DND-41 (cell line): ENCODE results near the gene CD36.

ENCODE experiments used
- ATAC-seq: fragments of 200-7000 bp; cut with Tn5 transposase; 3 replicates; pipeline ENCODE4 v1.9.1; 2021; ENCODE audit warnings: low read depth; ENCODE audit not compliant: insufficient read depth
- DNase-seq: peaks from one replicate; pipeline ENCODE4 v3.0.0-alpha.2; 2020
- H2AFZ ChIP-seq: 2 replicates; pipeline ENCODE4 v1.6.0; 2012; ENCODE audit warnings: low read depth, low read length
- H3K27ac ChIP-seq: 2 replicates; pipeline ENCODE4 v1.5.1; 2012; ENCODE audit warnings: low read length, inconsistent platforms
- H3K27me3 ChIP-seq: fragments of 200-600 bp; sonication (generic); 2 replicates; pipeline ENCODE4 v1.6.0; 2012; ENCODE audit warnings: low read length, mild to moderate bottlenecking, inconsistent platforms; ENCODE audit not compliant: insufficient read depth, poor library complexity
- H3K36me3 ChIP-seq: 2 replicates; pipeline ENCODE4 v1.5.1; 2012; ENCODE audit warnings: low read length, inconsistent platforms; ENCODE audit not compliant: insufficient read depth
- H3K4me1 ChIP-seq: 2 replicates; pipeline ENCODE4 v1.5.1; 2012; ENCODE audit warnings: mild to moderate bottlenecking, low read length; ENCODE audit not compliant: insufficient read depth
- H3K4me2 ChIP-seq: 2 replicates; pipeline ENCODE4 v1.6.0; 2012; ENCODE audit warnings: mild to moderate bottlenecking, moderate library complexity, low read length, inconsistent platforms; ENCODE audit not compliant: insufficient read depth
- H3K4me3 ChIP-seq, 2 experiments: fragments of 200-600 bp in 1 of 2; shearing (Covaris generic) in 1 of 2; 2 replicates each; pipeline ENCODE4 v1.5.1; 2012 to 2016; ENCODE audit warnings: inconsistent platforms in 2 of 2, low read length in 2 of 2, mild to moderate bottlenecking in 2 of 2, low read depth in 1 of 2, moderate library complexity in 1 of 2
- H3K79me2 ChIP-seq: 2 replicates; pipeline ENCODE4 v1.6.0; 2012; ENCODE audit warnings: low read length, inconsistent platforms; ENCODE audit not compliant: insufficient read depth
- H3K9ac ChIP-seq: 2 replicates; pipeline ENCODE4 v1.6.0; 2012; ENCODE audit warnings: low read depth, mild to moderate bottlenecking, inconsistent platforms, low read length, moderate library complexity
- H3K9me3 ChIP-seq: 2 replicates; pipeline ENCODE4 v1.5.1; 2012; ENCODE audit warnings: low read length, moderate library complexity, mild to moderate bottlenecking, inconsistent platforms; ENCODE audit not compliant: insufficient read depth, severe bottlenecking
- H4K20me1 ChIP-seq: 2 replicates; pipeline ENCODE4 v1.6.0; 2012; ENCODE audit warnings: low read length; ENCODE audit not compliant: insufficient read depth
- CTCF ChIP-seq: IDR thresholded peaks from 2 replicates; pipeline ENCODE4 v1.5.1; 2012; ENCODE audit warnings: borderline replicate concordance, low read length, moderate library complexity, mild to moderate bottlenecking; ENCODE audit not compliant: poor library complexity, severe bottlenecking; ENCODE audit errors: extremely low read depth
- EZH2 ChIP-seq: IDR thresholded peaks from 3 replicates; pipeline ENCODE4 v1.6.1; 2012; ENCODE audit warnings: borderline replicate concordance, low read depth, mild to moderate bottlenecking, moderate library complexity, low read length, inconsistent platforms; ENCODE audit not compliant: severe bottlenecking

CD36 gene

GRCh38 chr7:80646083-80646865 is 7.8 kb downstream of the CD36 start:
- no peak for TF ChIP-seq CTCF
- no peak for TF ChIP-seq EZH2
- Histone ChIP-seq H3K27ac (no peak overlapping the region), H3K27me3 (no peaks in the 10 kb centered on the region), H3K36me3 (no peaks in the 10 kb centered on the region), H3K4me2 (no peak overlapping the region), H3K4me1 (no peaks in the 10 kb centered on the region), H2AFZ (no peak overlapping the region), H3K9me3 (no peaks in the 10 kb centered on the region), H3K79me2 (no peaks in the 10 kb centered on the region), H3K4me3 (no peak overlapping the region), H4K20me1 (no peaks in the 10 kb centered on the region), H3K9ac (no peak overlapping the region)
- ATAC-seq (no peak), DNase-seq (no peak)

- Histone ChIP-seq H3K27ac (no peak overlapping the region), H3K9ac (no peak overlapping the region), H3K27me3 (no peaks in the 10 kb centered on the region), H3K4me3 (no peak overlapping the region), H3K79me2 (no peaks in the 10 kb centered on the region), H3K4me2 (no peak overlapping the region), H3K36me3 (no peaks in the 10 kb centered on the region), H2AFZ (no peak overlapping the region), H3K9me3 (no peaks in the 10 kb centered on the region), H3K4me1 (no peaks in the 10 kb centered on the region), H4K20me1 (no peaks in the 10 kb centered on the region)
- no peak for ATAC-seq
- TF ChIP-seq EZH2 (no peak), CTCF (no peak)
- DNase-seq = no peak
Observed at GRCh38 chr7:80647436-80647835, 9.0 kb downstream of the CD36 start.

GRCh38 chr7:80648031-80648600 is 9.7 kb downstream of the CD36 start:
- H3K9ac ChIP-seq = no peak overlapping the region
- ATAC-seq (no peak), DNase-seq (no peak)
- H3K36me3 ChIP-seq = no peaks in the 10 kb centered on the region
- no peaks in the 10 kb centered on the region for H3K27me3 ChIP-seq
- H3K4me3 ChIP-seq = no peak overlapping the region
- H4K20me1 ChIP-seq = no peaks in the 10 kb centered on the region
- no peak overlapping the region for H2AFZ ChIP-seq
- H3K79me2 ChIP-seq = no peaks in the 10 kb centered on the region
- H3K27ac ChIP-seq = no peak overlapping the region
- no peak for TF ChIP-seq CTCF
- TF ChIP-seq EZH2 = no peak
- no peaks in the 10 kb centered on the region for H3K9me3 ChIP-seq
- H3K4me2 ChIP-seq = no peak overlapping the region
- H3K4me1 ChIP-seq = no peaks in the 10 kb centered on the region
